NB4 (cell line): ENCODE measurements around the gene UNC13D.

Experiments
- MYC ChIP-seq: IDR thresholded peaks from 2 replicates; pipeline ENCODE4 v1.6.1; 2011; ENCODE audit warnings: low read depth, low read length
- POLR2A ChIP-seq: IDR thresholded peaks from 2 replicates; pipeline ENCODE4 v1.6.1; 2011; ENCODE audit warnings: mild to moderate bottlenecking; ENCODE audit not compliant: insufficient read length; ENCODE audit errors: extremely low read depth
- TF ChIP-seq, protein P1 (sequence below): IDR thresholded peaks from one replicate; pipeline ENCODE4 v1.5.1; 2012; ENCODE audit warnings: low read depth, low read length
- TF ChIP-seq, protein P2 (sequence below): IDR thresholded peaks from 2 replicates; pipeline ENCODE4 v1.6.1; 2011; ENCODE audit warnings: low read depth, low read length

DNA sequence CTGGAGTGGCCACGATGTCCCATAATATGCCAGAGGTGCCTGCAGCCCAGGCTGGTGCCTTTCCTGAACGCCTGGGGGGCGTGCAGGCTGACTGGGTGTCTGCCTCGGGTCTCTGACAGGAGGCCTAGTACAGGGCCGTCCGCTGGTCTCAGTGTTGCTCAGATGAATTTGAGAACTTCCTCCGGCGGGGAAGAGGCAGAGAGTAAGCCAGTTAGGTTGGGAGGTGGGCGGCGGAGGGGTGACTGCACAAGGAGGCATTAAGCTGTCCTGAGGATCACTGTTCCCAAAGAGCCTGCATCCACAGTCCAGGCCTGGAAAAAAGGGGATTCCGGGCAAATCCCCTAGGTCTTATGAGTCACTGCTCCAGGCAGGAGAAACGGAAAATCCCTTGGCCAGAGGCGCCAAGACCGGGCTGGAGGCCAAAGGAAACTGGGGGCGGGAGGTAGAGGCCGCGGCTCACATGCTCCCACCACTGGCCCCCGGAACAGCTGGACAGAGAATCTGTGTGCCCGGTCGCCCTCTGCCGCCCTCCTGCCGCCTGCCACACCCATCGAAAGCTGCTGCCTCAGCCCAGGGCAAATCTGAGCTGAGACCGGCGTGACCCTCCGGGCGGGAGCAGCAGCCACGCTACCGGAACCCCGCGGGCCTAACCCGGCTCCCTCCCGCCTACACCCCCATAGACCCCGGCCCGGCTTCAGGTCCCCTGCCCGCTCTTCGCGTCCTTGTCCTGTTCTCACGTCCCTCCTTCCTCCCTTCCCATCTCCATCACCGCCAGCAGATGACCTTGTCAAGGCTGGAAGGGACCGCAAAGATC lies 32.9 kb upstream of the UNC13D start:
- TF ChIP-seq, protein P1, sequence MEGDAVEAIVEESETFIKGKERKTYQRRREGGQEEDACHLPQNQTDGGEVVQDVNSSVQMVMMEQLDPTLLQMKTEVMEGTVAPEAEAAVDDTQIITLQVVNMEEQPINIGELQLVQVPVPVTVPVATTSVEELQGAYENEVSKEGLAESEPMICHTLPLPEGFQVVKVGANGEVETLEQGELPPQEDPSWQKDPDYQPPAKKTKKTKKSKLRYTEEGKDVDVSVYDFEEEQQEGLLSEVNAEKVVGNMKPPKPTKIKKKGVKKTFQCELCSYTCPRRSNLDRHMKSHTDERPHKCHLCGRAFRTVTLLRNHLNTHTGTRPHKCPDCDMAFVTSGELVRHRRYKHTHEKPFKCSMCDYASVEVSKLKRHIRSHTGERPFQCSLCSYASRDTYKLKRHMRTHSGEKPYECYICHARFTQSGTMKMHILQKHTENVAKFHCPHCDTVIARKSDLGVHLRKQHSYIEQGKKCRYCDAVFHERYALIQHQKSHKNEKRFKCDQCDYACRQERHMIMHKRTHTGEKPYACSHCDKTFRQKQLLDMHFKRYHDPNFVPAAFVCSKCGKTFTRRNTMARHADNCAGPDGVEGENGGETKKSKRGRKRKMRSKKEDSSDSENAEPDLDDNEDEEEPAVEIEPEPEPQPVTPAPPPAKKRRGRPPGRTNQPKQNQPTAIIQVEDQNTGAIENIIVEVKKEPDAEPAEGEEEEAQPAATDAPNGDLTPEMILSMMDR: no peak
- TF ChIP-seq, protein P2, sequence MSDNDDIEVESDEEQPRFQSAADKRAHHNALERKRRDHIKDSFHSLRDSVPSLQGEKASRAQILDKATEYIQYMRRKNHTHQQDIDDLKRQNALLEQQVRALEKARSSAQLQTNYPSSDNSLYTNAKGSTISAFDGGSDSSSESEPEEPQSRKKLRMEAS: no peak
- no peak for TF ChIP-seq POLR2A
- TF ChIP-seq MYC: no peak
